Endothelial cell (in vitro differentiated cells): Measurements from ENCODE around the gene DDX10. TPM values are rescaled to one million over a fixed set of nuclear protein-coding genes. Genes with fewer than 3 reads are reported as not detected.

ENCODE experiments used
- DNase-seq: peaks from one replicate; pipeline ENCODE4 v3.0.0; 2021; ENCODE audit warnings: low spot score
- H3K27ac Mint-ChIP-seq: one replicate; pipeline ENCODE4 v1.8.0; 2021; ENCODE audit warnings: mixed read lengths, inconsistent platforms; ENCODE audit not compliant: unreplicated experiment
- H3K27me3 Mint-ChIP-seq: one replicate; pipeline ENCODE4 v1.8.0; 2021; ENCODE audit warnings: mild to moderate bottlenecking, moderate library complexity, mixed read lengths, inconsistent platforms; ENCODE audit not compliant: unreplicated experiment
- H3K36me3 Mint-ChIP-seq: one replicate; pipeline ENCODE4 v1.8.0; 2021; ENCODE audit warnings: mild to moderate bottlenecking, low read depth, mixed read lengths, inconsistent platforms; ENCODE audit not compliant: unreplicated experiment
- H3K4me1 Mint-ChIP-seq: one replicate; pipeline ENCODE4 v1.8.0; 2021; ENCODE audit warnings: mild to moderate bottlenecking, mixed read lengths, inconsistent platforms; ENCODE audit not compliant: unreplicated experiment
- H3K4me3 Mint-ChIP-seq: one replicate; pipeline ENCODE4 v1.8.0; 2021; ENCODE audit warnings: mild to moderate bottlenecking, mixed read lengths, inconsistent platforms; ENCODE audit not compliant: unreplicated experiment
- H3K9me3 Mint-ChIP-seq: one replicate; pipeline ENCODE4 v1.8.0; 2021; ENCODE audit warnings: mixed read lengths, inconsistent platforms; ENCODE audit not compliant: unreplicated experiment
- total RNA-seq: library from RNA; stranded (reverse); fragmentation: NEBNext Ultra II Directional; extraction: Animal tissue kit (Norgen Biotek cat#: 25700); gene quantifications from one replicate; pipeline ENCODE4 v1.2.1, GENCODE V29; 2021; ENCODE audit not compliant: unreplicated experiment
- TF ChIP-seq, protein P1 (sequence below): fragments of 200-600 bp; sonication (generic); IDR thresholded peaks from one replicate; pipeline ENCODE4 v1.5.0; 2021; ENCODE audit warnings: antibody characterized with exemption; ENCODE audit not compliant: unreplicated experiment

Gene DDX10
- total RNA-seq, 1 donor from 2014 or later = 20.9 TPM

DNA sequence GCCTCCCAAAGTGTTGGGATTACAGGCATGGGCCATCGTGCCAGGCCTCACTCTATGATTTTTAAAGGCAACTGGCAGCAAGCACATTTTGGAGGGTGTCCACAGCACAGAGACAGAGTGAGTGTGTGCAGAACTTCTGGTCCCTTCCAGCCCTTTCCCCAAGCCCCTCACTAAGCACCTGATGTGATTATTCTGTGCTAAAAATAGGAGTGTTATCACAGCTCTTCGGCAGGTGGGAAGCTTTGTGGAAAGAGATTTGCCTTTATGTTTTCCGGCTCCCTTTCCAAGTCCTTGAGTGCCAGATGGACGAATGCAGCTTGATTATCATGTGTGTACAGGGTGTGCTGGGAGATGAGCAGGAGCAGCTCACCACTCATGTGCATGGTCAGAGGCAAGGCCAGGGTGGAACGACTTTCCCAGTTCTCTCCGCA is 310.8 kb downstream of the DDX10 start:
- no peak overlapping the region for H3K27ac Mint-ChIP-seq
- DNase-seq = no peak
- H3K36me3 Mint-ChIP-seq = no peaks in the 10 kb centered on the region
- peaks cover 3% of the 10 kb centered on the region for H3K27me3 Mint-ChIP-seq
- H3K9me3 Mint-ChIP-seq = no peaks in the 10 kb centered on the region
- no peaks in the 10 kb centered on the region for H3K4me1 Mint-ChIP-seq
- TF ChIP-seq, protein P1, sequence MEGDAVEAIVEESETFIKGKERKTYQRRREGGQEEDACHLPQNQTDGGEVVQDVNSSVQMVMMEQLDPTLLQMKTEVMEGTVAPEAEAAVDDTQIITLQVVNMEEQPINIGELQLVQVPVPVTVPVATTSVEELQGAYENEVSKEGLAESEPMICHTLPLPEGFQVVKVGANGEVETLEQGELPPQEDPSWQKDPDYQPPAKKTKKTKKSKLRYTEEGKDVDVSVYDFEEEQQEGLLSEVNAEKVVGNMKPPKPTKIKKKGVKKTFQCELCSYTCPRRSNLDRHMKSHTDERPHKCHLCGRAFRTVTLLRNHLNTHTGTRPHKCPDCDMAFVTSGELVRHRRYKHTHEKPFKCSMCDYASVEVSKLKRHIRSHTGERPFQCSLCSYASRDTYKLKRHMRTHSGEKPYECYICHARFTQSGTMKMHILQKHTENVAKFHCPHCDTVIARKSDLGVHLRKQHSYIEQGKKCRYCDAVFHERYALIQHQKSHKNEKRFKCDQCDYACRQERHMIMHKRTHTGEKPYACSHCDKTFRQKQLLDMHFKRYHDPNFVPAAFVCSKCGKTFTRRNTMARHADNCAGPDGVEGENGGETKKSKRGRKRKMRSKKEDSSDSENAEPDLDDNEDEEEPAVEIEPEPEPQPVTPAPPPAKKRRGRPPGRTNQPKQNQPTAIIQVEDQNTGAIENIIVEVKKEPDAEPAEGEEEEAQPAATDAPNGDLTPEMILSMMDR = no peak
- H3K4me3 Mint-ChIP-seq = no peak overlapping the region

DNA sequence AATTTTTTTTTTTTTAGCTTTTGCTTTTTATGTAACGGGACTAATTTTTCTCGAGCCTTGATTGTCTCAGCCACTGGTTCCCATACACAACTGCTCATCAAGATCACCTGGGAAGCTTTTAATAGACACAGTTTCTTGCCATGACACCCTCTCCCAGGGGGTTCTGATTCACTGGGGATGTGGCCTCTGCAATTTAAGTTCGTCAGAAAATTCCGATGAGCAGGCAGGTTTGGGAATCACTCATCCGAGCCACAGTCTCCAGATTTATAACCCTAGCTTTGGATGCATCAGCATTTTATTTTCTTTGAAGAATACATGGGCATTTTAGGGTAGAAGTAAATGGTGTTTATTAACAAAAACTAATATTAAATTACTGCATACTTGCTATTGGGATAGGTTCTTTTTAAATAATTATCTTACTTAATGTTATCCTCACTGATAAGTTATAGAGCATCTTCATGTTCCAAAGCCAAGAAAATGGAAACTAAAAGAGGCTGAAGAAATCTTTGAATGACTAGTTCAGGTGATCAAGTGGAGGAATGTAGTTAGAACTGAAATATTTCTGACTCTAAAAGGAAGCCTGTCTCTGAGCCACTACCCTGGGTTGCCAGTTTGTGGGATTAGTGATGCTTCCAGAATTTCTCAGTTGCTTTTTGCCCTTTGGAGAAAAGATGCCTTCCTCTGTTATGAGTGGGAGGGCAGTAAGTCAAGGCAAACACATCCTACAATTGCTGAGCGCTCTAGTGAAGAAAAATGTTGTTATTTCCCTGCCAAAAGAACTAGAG is 319.0 kb downstream of the DDX10 start:
- no peak overlapping the region for H3K4me3 Mint-ChIP-seq
- TF ChIP-seq, protein P1 = no peak
- H3K9me3 Mint-ChIP-seq = no peaks in the 10 kb centered on the region
- H3K36me3 Mint-ChIP-seq = no peaks in the 10 kb centered on the region
- H3K27ac Mint-ChIP-seq = no peak overlapping the region
- peaks cover 5% of the 10 kb centered on the region for H3K4me1 Mint-ChIP-seq
- peaks cover 1% of the 10 kb centered on the region for H3K27me3 Mint-ChIP-seq
- DNase-seq = no peak

DNA sequence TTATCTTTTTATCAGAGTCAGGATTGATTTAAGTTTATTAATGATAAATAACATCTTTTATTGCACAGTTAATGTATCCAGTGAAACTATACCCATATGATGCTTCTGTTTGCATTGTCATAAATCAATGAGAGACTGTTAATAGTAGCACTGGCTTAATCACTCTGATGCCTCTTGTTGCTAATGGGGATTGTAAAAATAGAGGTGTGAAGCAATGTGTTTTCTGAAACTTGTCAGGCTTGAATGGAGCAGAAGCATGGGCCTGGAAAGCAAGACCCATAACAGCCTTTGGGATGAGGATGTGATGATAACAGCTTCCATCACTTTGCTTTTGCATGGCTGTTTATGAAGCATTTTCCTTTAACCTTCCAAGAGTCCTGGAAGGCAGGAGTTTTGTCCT is 319.7 kb downstream of the DDX10 start:
- no peak for DNase-seq
- Mint-ChIP-seq H3K4me1 (peaks cover 5% of the 10 kb centered on the region), H3K9me3 (no peaks in the 10 kb centered on the region), H3K27me3 (peaks cover 1% of the 10 kb centered on the region), H3K36me3 (no peaks in the 10 kb centered on the region), H3K4me3 (no peak overlapping the region), H3K27ac (no peak overlapping the region)
- TF ChIP-seq, protein P1 = no peak

DNA sequence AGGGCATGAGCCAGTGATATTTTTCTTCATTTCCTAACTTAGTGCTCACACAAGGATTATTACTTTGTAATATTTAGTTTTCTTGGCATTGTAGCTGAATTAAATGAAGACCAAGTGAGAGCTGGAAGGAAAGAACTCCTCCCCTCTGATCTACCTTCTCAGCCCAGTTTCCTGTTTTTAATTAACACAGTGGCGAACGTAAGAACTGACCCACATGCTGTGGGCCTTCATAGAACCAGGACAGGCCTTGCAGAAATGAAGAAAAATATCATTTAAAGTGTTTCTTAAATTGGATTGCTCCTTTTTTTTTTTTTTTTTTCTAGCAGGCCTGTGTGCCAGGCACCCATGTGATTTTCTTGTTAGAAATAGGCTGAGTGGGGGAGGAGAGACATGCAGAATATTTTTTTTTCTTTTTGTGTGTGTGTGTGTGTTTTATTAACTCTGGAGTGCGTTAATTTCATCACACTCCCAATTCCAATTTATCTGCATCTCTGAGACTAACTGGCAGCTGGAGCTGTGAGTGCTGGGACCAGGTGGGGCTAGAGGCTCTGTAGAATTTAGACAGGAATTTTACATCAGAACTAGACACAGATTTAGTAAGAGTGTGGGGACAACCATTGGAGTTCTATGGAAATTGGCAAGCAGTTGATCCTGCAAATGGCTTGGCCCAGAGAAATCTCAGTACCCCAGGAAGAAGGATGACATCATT is 320.5 kb downstream of the DDX10 start:
- DNase-seq = no peak
- peaks cover 5% of the 10 kb centered on the region for H3K4me1 Mint-ChIP-seq
- TF ChIP-seq, protein P1 = no peak

DNA sequence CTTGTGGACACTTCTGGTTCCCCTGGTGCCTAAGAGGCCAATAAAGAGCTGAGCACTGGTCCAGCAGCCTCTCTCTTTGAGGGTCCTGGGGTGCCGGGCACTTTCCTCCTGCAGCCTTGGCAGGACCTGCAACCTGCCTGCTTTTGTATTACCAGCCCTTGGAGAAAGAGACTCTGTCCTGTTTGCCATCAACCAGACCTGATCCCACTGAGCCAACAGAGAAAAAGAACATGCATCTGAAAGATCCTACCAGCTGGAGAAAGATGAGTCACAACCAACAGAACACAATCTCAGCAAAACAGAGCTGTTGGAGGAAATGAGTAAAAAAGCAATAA is 321.0 kb downstream of the DDX10 start:
- Mint-ChIP-seq H3K36me3 (no peaks in the 10 kb centered on the region), H3K27me3 (no peaks in the 10 kb centered on the region), H3K4me1 (peaks cover 5% of the 10 kb centered on the region), H3K27ac (no peak overlapping the region), H3K4me3 (no peak overlapping the region), H3K9me3 (no peaks in the 10 kb centered on the region)
- TF ChIP-seq, protein P1 = no peak
- no peak for DNase-seq

More for the DNA sequence above, 320.5 kb downstream of the DDX10 start:
- Mint-ChIP-seq H3K27ac (no peak overlapping the region), H3K36me3 (no peaks in the 10 kb centered on the region), H3K27me3 (no peaks in the 10 kb centered on the region), H3K9me3 (no peaks in the 10 kb centered on the region), H3K4me3 (no peak overlapping the region)
